ENCODE measurements around the gene VPS13A. TPM values are rescaled to one million over a fixed set of nuclear protein-coding genes. Genes with fewer than 3 reads are reported as not detected.
A peak's percentile ranks its signal among the peaks of the same experiment; 100 is the strongest.
"Not testable (repeated sequence)": the region's sequence is repeated elsewhere in the genome, so short reads cannot be mapped to it uniquely, and the experiment has no call there.

The VPS13A gene
- total RNA-seq, 1 experiment from 2014 or later, result 13.8 TPM

DNA sequence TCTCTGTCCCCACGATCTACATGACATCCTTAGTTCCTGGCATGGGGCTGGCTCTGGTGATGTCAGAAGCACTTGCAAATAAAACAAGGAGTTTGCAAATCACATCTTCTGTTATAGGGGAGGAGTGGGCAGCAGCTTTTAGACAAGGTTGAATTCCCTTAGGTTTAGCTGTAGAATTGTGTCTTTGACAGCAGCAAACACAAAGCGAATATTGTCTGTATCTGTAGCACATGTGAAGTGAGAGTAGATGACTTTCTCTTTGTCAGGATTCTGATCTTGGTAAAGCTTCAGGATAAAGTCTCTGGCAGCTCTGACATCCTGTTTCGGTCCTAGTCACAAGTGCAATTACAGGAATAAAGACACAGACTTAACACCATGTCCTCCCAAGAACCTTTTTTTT, 246.5 kb downstream of the VPS13A start:
- DNase-seq (ENCODE audit: low spot score), result no peak

- no peak for DNase-seq (ENCODE audit: low spot score)
These were observed 247.7 kb downstream of the VPS13A start for GRCh38 chr9:77424993-77425392.

GRCh38 chr9:77426712-77427111, 249.4 kb downstream of the VPS13A start:
- no peak for DNase-seq (ENCODE audit: low spot score)

GRCh38 chr9:77427256-77427927, 250.1 kb downstream of the VPS13A start:
- no peak for DNase-seq (ENCODE audit: low spot score)

DNA sequence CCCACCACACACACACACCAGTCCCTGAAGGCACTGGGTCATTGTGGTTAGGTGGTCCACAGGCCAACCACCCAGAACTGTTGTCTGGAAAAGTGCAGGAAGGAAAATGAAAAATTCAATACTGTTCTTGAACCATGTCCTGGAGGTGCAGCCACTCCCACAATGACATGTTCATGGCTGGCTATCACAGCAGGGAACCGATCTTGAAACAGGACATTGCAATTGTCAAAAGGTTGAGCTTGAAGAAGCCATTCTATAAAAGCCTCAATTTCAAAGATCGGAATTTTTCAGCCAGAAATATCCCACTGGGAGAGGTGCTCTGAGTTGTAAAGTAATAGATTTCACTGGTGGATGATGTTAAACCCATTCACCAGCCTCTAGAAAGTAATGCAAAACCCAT, 252.6 kb downstream of the VPS13A start:
- DNase-seq (ENCODE audit: low spot score), result no peak

DNA sequence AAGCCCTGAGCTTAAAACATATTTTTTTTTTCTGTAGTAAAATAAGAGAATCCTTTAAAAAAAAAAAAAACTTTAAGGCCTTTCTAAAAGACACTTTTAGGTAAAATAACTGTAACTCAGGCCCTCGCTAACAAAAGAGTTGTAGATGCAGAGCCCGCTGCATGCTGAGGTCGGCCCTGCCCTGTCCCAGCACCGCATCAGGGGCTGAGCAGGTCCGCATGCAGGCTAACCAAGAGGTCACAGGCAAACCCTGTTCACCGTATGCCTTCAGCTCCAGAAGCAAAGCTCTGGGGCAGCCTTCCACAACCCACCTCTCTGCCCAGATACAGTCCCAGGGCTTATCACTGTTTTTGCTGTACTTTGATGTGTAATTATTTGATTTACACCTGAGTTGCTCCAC, 254.7 kb downstream of the VPS13A start:
- DNase-seq (ENCODE audit: low spot score), result no peak

DNA sequence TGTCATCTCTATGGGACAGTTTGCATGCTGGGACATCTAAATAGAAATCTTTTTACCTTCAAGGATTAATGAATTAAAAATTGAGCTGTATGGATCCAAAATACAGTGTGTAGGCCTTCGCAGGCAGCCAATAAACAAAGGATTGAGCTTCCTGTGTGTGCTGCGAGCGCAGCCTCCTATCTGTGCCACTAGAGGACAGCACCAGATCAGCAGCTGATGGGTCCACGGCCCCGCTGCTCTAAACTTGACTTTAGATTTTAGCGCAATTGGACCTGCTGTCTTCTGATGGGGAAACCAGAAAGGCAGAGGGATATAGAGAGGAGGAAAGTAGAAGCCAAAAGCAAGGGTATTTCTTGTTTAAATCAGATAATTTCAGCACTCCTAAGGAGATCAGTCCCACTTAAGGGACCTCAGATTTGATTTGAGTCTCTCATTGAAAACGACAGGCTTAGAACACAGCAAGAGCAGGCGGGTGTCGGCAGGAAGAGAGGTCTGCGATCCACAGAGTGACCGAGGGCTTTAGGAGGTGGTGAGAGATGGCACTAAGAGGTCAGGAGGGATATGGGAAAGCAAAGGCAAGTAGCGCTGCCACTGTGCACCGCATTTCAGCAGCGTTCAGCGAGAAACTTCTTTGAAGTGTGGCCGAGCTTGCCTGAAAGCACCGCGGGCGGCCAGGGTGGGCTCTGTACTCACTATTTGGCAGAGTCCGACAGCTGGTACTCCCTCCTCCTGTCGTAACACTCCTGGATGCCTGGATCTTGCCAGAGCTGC, 256.5 kb downstream of the VPS13A start:
- DNase-seq (ENCODE audit: low spot score), result peak; percentile 70

GRCh38 chr9:77435277-77435676, 257.9 kb downstream of the VPS13A start:
- no peak for DNase-seq (ENCODE audit: low spot score)

DNA sequence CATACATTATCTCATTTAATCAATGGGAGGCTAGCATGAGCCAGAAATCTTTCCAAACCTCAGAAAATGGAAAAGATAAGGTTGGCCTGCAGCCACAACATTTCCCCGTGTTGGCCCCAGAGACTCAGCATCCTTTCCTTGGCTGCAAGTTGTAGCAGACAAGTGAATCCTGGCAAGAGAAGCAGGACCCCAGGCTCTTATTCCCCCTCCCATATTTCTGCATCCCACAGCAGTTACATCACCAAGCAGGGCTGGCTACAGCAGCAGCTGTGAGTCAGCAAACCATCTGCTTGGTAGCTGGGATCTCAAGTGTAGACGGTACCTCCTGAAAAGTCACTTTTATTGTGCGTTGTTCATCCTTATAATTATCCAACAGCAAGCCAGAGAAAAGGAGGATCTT, 258.4 kb downstream of the VPS13A start:
- DNase-seq (ENCODE audit: low spot score), result no peak

- DNase-seq (ENCODE audit: low spot score), result no peak
These were observed 261.3 kb downstream of the VPS13A start for GRCh38 chr9:77438653-77439052.

- no peak for DNase-seq (ENCODE audit: low spot score)
These were observed 262.7 kb downstream of the VPS13A start for GRCh38 chr9:77440057-77440456.

GRCh38 chr9:77441124-77441523, 263.8 kb downstream of the VPS13A start:
- not testable (repeated sequence) for DNase-seq (ENCODE audit: low spot score)

DNA sequence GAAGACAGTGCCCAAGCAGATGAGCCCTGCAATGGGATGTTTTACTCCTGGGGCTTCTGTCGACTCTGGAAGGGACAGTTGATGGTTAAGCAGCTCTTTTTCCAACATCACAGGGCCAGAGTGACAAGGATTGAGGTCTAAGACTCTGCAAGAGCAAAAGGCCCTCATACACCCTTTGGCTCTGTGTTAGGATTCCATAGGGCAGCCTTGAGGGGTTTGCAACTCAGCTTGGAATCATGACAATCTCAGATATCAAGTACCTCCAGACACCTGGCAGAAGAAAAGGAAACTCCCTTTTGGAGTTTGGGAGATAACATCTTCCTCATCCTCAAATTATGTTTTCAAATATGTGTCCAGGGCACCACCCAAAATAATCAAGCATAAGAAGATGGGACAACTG, 265.1 kb downstream of the VPS13A start:
- DNase-seq (ENCODE audit: low spot score), result no peak

DNA sequence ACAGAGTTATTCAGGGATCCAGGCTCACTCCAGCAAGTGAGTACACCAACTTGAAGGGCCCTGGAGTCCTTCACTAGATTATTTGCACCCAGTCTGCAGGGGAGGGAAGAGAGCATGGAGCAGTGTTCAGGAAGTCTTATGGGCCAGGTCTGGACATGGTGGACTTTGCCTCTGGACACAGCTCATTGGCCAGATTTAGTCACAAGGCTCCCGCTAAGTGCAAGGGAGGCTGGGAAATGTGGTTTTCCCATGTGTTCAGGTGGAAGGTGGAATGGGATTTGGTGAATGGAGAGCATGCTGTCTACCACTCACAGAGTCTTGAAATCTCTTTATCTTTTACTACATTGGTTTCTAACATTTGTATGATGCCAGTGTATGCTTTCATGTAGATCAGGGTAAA, 270.3 kb downstream of the VPS13A start:
- DNase-seq (ENCODE audit: low spot score), result no peak

- peak; percentile 10 for DNase-seq (ENCODE audit: low spot score)
These were observed 272.1 kb downstream of the VPS13A start for GRCh38 chr9:77449240-77450084.

- DNase-seq (ENCODE audit: low spot score), result no peak
These were observed 272.7 kb downstream of the VPS13A start for GRCh38 chr9:77450085-77450475.

GRCh38 chr9:77451507-77451906, 274.2 kb downstream of the VPS13A start:
- DNase-seq (ENCODE audit: low spot score), result no peak

DNA sequence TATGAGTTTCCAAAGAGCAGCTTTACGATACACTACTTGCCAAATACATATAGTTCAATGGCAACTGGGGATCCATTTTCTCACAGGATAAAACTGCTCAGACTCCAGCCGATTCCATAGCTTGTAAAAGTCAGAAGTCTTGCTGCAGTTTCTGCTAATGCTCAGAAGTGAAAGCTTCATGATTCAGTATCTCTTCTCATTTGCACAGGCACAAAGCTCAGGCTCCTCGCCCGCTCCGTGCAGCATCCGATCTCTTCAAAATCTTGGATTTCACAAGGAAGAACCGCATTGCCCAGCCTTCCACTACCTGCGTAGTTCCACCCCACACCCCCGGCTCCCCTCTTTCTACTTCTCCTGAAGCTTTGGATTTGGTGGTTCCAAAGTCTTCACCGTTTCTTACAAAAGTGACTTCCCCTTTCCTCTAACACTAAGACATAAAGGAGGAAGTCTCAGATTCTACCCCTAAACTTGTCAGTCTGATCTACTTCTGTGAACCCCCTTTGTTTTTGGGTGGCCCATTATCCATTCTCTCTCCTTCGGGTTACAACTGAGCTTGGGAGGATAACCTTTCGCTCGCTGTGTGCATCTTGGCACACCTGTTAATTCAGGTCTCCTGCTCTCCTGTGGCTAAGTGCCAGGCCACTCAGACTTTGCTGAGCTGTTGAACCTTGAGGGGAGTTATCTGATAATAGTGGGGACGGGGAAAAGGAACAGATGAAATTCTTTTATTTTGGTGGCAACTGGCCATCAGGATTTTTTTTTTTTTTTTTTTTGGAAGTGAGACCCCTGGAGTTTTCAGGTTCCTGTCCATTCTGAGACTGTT, 276.7 kb downstream of the VPS13A start:
- no peak for DNase-seq (ENCODE audit: low spot score)

DNA sequence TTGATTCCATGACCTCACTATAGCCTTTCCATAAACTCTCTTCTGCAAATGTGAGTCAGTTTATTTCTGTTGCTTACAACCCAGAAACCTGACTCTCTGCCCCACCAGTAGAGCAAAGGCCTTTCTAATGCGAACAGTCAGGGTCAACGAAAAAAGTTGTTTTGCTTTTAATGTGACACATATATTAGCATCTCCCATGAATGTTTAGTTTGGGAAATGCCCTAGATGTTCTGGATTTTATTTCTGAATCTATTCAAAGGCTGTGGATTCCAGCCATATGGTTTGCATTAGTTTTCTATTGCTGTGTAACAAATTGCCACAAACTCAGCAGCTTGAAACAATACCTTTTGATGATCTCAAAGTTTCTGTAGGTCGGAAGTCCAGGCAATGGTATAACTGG, 277.3 kb downstream of the VPS13A start:
- DNase-seq (ENCODE audit: low spot score), result no peak

DNA sequence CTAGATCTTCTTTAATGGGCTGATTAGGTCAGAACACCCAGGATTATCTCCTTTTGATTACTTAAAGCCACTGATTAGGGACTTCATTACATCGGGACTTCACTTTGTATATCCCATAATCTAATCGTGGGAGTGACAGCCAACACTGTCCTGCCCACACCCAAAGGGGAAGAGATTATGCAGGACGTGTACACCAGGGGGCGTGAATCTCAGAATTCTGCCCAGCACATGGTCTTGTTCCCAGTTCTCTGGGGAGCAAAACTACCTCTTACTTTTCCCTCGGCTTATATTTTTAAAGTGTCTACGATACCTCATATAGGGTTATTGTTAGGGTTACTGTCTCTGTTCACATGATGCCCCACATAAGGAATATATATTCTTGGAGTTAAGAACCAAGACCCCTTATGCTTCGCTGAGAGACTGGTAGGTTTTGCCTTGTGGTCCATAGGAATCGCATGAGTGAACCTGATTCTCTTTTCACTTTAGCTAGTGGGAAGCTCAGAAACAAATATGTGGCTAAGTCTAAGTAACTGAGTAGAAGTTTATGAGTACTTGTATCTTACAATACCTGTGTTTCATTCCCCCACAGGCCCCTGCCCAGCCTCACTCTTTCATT, 278.1 kb downstream of the VPS13A start:
- peak; percentile 83 for DNase-seq (ENCODE audit: low spot score)

DNA sequence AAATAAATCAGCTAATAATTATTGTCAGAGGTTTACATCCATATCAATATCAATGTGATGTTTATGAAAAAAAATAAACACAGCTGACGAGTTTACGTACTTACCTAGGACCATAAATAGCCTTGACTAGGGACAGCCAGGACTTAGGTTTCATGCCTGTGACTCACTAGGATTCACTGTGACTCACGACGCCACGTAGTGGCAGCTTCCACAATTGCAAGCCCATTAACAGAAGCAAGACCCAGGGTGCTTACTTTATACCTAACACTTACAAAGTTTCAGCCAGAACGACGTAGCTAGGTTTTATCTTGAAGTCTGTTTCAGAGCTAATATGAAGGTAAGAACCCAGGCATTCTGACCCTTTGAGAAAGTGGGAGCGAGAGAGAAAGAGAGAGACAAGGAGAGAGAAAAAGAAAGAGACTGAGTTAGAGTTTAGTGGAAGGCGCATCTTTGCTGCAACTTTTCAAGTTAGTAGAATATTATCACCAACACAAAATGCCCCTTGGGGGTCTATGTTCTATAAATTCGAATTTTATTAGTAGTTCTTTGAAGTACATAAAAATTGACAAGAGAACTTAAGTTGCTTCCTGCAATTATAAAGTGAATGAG, 279.6 kb downstream of the VPS13A start:
- DNase-seq (ENCODE audit: low spot score), result peak; percentile 98

Data from HT-29 (cell line).